T follicular helper cell (primary cell): ENCODE results near the gene GALNT17.
"Not testable (repeated sequence)": the region's sequence is repeated elsewhere in the genome, so short reads cannot be mapped to it uniquely, and the experiment has no call there.

Source experiments
- DNase-seq: peaks from one replicate; pipeline ENCODE4 v3.0.0-alpha.2; 2020; ENCODE audit warnings: low read depth

The GALNT17 gene

GRCh38 chr7:71563276-71563675 is 431.3 kb downstream of the GALNT17 start:
- DNase-seq = no peak

GRCh38 chr7:71566376-71566775 is 434.4 kb downstream of the GALNT17 start:
- no peak for DNase-seq

- no peak for DNase-seq
These were observed 435.0 kb downstream of the GALNT17 start for GRCh38 chr7:71566991-71567390.

GRCh38 chr7:71574153-71574860 is 442.4 kb downstream of the GALNT17 start:
- DNase-seq = no peak

- no peak for DNase-seq
These were observed 448.1 kb downstream of the GALNT17 start for GRCh38 chr7:71580027-71580426.

GRCh38 chr7:71584256-71584655 is 452.3 kb downstream of the GALNT17 start:
- DNase-seq = no peak

GRCh38 chr7:71591876-71592275 is 459.9 kb downstream of the GALNT17 start:
- no peak for DNase-seq

- DNase-seq = not testable (repeated sequence)
These were observed 460.4 kb downstream of the GALNT17 start for GRCh38 chr7:71592388-71592787.

- no peak for DNase-seq
These were observed 462.8 kb downstream of the GALNT17 start for GRCh38 chr7:71594736-71595135.

- DNase-seq = no peak
These were observed 463.2 kb downstream of the GALNT17 start for GRCh38 chr7:71595176-71595575.

GRCh38 chr7:71598553-71598952 is 466.6 kb downstream of the GALNT17 start:
- DNase-seq = no peak

- no peak for DNase-seq
These were observed 469.9 kb downstream of the GALNT17 start for GRCh38 chr7:71601851-71602250.

- no peak for DNase-seq
These were observed 473.0 kb downstream of the GALNT17 start for GRCh38 chr7:71604818-71605414.

GRCh38 chr7:71611986-71612385 is 480.0 kb downstream of the GALNT17 start:
- no peak for DNase-seq

GRCh38 chr7:71612911-71613310 is 481.0 kb downstream of the GALNT17 start:
- no peak for DNase-seq

GRCh38 chr7:71613313-71613712 is 481.4 kb downstream of the GALNT17 start:
- DNase-seq = no peak

GRCh38 chr7:71615017-71615416 is 483.1 kb downstream of the GALNT17 start:
- no peak for DNase-seq

GRCh38 chr7:71616217-71616616 is 484.3 kb downstream of the GALNT17 start:
- no peak for DNase-seq

- DNase-seq = no peak
These were observed 486.3 kb downstream of the GALNT17 start for GRCh38 chr7:71618278-71618677.

- no peak for DNase-seq
These were observed 493.6 kb downstream of the GALNT17 start for GRCh38 chr7:71625545-71625944.

GRCh38 chr7:71626206-71626605 is 494.3 kb downstream of the GALNT17 start:
- no peak for DNase-seq

GRCh38 chr7:71627651-71628050 is 495.7 kb downstream of the GALNT17 start:
- no peak for DNase-seq

- DNase-seq = no peak
These were observed 498.6 kb downstream of the GALNT17 start for GRCh38 chr7:71630516-71630915.

GRCh38 chr7:71633551-71634008 is 501.6 kb downstream of the GALNT17 start:
- DNase-seq = no peak
